ENCODE results near the gene TAF1.
A peak's percentile ranks its signal among the peaks of the same experiment; 100 is the strongest.
"Not testable (repeated sequence)": the region's sequence is repeated elsewhere in the genome, so short reads cannot be mapped to it uniquely, and the experiment has no call there.

The TAF1 gene

DNA sequence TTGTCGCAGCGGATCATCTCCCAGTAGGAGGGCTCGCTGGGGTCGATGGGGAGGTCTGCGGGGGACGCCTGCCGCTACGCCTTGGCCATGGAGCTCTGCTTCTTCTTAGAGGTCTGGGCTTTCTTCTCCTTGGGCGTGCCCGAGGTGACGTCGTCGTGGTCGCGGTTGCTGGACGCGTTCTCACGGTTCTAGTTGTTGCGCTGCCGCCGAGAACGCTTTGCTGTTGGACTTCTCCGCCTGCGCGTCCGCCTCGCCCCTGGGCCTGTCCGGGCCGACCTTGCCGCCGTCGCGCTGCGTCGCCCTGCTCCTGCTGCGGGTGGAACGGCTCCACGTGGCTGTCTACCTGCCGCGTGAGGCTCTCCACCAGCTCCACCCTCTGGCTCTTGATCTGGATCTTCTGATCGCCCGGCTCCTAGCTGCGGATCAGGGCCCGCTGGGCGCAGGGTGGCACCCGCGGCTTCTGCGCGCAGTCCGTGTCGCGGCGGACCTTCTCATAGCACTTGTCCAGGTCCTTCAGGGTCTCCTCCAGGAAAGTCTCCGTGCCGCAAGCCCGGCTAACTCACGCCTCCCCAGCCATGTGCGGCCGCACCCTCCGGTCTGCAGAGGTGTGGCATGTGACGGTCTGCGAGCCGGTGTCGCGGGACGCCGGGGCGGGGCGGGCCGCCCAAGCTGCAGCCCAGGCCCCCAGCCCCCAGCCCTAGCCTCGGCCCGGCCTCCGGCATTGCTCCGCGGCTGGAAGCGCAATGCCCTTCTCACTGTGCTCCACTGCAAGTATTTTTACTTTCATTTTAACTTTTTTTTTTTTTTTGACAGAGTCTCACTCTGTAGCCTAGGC is 126.3 kb downstream of the TAF1 start:
- H3K27ac ChIP-seq (replicated peaks): no peak overlapping the region
- peak overlapping the region; percentile 44 for H3K4me3 ChIP-seq (replicated peaks; ENCODE audit: insufficient read depth, low read length)
- TF ChIP-seq GABPA (IDR thresholded peaks at IDR 0.05; ENCODE audit: low read depth) (no peak), REST (IDR thresholded peaks at IDR 0.05; ENCODE audit: insufficient replicate concordance, low read depth) (no peak), POLR2AphosphoS5 (IDR thresholded peaks at IDR 0.05; ENCODE audit: low read depth) (peak; percentile 48; the same call in 1 of the 2 replicates)
- TF ChIP-seq, protein P1, sequence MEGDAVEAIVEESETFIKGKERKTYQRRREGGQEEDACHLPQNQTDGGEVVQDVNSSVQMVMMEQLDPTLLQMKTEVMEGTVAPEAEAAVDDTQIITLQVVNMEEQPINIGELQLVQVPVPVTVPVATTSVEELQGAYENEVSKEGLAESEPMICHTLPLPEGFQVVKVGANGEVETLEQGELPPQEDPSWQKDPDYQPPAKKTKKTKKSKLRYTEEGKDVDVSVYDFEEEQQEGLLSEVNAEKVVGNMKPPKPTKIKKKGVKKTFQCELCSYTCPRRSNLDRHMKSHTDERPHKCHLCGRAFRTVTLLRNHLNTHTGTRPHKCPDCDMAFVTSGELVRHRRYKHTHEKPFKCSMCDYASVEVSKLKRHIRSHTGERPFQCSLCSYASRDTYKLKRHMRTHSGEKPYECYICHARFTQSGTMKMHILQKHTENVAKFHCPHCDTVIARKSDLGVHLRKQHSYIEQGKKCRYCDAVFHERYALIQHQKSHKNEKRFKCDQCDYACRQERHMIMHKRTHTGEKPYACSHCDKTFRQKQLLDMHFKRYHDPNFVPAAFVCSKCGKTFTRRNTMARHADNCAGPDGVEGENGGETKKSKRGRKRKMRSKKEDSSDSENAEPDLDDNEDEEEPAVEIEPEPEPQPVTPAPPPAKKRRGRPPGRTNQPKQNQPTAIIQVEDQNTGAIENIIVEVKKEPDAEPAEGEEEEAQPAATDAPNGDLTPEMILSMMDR (IDR thresholded peaks at IDR 0.05; ENCODE audit: insufficient read depth, low read length): no peak
- no peaks in the 10 kb centered on the region for H3K27me3 ChIP-seq (ENCODE audit: insufficient read depth, poor library complexity, severe bottlenecking)
- DNase-seq (ENCODE audit: low read depth in 1 of 2, low spot score in 1 of 2): peak; percentile 18 to 37

- TF ChIP-seq GABPA (IDR thresholded peaks at IDR 0.05; ENCODE audit: low read depth) (no peak), POLR2AphosphoS5 (IDR thresholded peaks at IDR 0.05; ENCODE audit: low read depth) (no peak), SPI1 (IDR thresholded peaks at IDR 0.05; ENCODE audit: borderline replicate concordance, low read depth) (no peak), REST (IDR thresholded peaks at IDR 0.05; ENCODE audit: insufficient replicate concordance, low read depth) (no peak)
- TF ChIP-seq, protein P1 (IDR thresholded peaks at IDR 0.05; ENCODE audit: insufficient read depth, low read length): no peak
- H3K27ac ChIP-seq (replicated peaks): no peak overlapping the region
- peak in 1 of 2 experiments; percentile 17 for DNase-seq (ENCODE audit: low read depth in 1 of 2, low spot score in 1 of 2)
- H3K4me3 ChIP-seq (replicated peaks; ENCODE audit: insufficient read depth, low read length): peak overlapping the region; percentile 44
- no peaks in the 10 kb centered on the region for H3K27me3 ChIP-seq (ENCODE audit: insufficient read depth, poor library complexity, severe bottlenecking)
These were observed 127.0 kb downstream of the TAF1 start for GRCh38 chrX:71493111-71493613.

DNA sequence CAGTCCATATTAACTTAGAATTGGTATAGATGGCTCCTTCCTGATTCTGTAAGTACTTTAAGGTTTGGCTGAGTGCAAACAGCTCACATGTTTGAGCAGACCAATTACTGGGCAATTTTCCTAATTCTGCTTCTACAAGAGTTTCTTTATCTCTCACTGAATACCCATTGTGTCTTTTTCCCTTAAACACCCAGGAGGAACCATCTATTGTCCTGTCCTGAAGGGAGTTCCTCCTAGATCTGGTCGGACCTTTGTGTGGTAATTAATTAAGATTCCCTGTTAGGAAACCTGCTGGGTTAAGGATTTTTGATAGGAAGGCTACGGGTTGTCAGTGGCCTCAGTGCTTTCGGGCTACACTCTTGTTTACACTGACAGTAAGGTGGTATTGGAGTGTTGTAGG is 129.8 kb downstream of the TAF1 start:
- not testable (repeated sequence) for DNase-seq (ENCODE audit: low read depth in 1 of 2, low spot score in 1 of 2); H3K4me3 ChIP-seq (replicated peaks; ENCODE audit: insufficient read depth, low read length); H3K27me3 ChIP-seq (ENCODE audit: insufficient read depth, poor library complexity, severe bottlenecking); H3K27ac ChIP-seq (replicated peaks)

- Histone ChIP-seq H3K4me3 (replicated peaks; ENCODE audit: insufficient read depth, low read length) (no peak overlapping the region), H3K27ac (replicated peaks) (no peak overlapping the region), H3K27me3 (ENCODE audit: insufficient read depth, poor library complexity, severe bottlenecking) (no peaks in the 10 kb centered on the region)
- TF ChIP-seq GABPA (IDR thresholded peaks at IDR 0.05; ENCODE audit: low read depth): no peak
- no peak for TF ChIP-seq SPI1 (IDR thresholded peaks at IDR 0.05; ENCODE audit: borderline replicate concordance, low read depth)
- TF ChIP-seq, protein P1 (IDR thresholded peaks at IDR 0.05; ENCODE audit: insufficient read depth, low read length): no peak
- TF ChIP-seq REST (IDR thresholded peaks at IDR 0.05; ENCODE audit: insufficient replicate concordance, low read depth): no peak
- no peak for TF ChIP-seq POLR2AphosphoS5 (IDR thresholded peaks at IDR 0.05; ENCODE audit: low read depth)
- no peak for DNase-seq (ENCODE audit: low read depth in 1 of 2, low spot score in 1 of 2)
These were observed 130.3 kb downstream of the TAF1 start for GRCh38 chrX:71496476-71496875.

DNA sequence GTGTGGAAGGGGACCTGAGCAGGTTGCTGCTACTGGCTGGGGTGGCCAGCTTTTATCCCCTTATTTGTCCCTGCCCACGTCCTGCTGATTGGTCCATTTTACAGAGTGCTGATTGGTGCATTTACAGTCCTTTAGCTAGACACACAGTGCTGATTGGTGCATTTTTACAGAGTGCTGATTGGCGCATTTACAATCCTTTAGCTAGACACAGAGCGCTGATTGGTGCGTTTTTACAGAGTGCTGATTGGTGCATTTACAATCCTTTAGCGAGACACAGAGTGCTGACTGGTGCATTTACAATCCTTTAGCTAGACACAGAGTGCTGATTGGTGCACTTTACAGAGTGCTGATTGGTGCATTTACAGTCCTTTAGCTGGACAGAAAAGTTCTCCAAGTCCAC is 135.9 kb downstream of the TAF1 start:
- not testable (repeated sequence) for H3K27ac ChIP-seq (replicated peaks); H3K4me3 ChIP-seq (replicated peaks; ENCODE audit: insufficient read depth, low read length); DNase-seq (ENCODE audit: low read depth in 1 of 2, low spot score in 1 of 2); H3K27me3 ChIP-seq (ENCODE audit: insufficient read depth, poor library complexity, severe bottlenecking)
